ENCODE results near the gene AJM1.
A peak's percentile ranks its signal among the peaks of the same experiment; 100 is the strongest.
"Not testable (repeated sequence)": the region's sequence is repeated elsewhere in the genome, so short reads cannot be mapped to it uniquely, and the experiment has no call there.

AJM1 gene

GRCh38 chr9:136842380-136842948 is at the start of gene AJM1:
TSS of gene AJM1 (plus strand) at chr9:136842478. CDS start at chr9:136844415, 1,937 bp downstream.
- peak; percentile 88 for DNase-seq

- DNase-seq: no peak
Measured at GRCh38 chr9:136793086-136793946, 49.0 kb upstream of the AJM1 start.

GRCh38 chr9:136794281-136794999 is 47.8 kb upstream of the AJM1 start:
- DNase-seq: no peak

DNA sequence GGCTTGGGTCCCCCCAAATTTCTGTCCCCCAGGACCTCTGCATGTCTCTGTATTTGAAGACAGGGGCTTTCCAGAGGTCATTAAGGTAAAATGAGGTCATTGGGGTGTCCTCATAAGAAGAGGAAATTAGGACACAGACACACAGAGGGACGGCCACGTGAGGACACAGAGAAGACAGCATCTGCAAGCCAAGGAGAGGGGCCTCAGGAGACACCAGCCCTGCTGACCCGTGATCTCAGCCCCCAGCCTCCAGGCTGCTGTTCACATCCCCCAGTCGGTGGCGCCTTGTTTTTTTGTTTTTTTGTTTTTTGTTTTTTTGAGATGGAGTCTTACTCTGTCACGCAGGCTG is 47.3 kb upstream of the AJM1 start:
- DNase-seq: no peak

GRCh38 chr9:136796238-136796774 is 46.0 kb upstream of the AJM1 start, which contains the start of gene CCDC183:
TSS of gene CCDC183 (plus strand) at chr9:136796338. CDS start at chr9:136796398, 60 bp downstream.
- DNase-seq: no peak

DNA sequence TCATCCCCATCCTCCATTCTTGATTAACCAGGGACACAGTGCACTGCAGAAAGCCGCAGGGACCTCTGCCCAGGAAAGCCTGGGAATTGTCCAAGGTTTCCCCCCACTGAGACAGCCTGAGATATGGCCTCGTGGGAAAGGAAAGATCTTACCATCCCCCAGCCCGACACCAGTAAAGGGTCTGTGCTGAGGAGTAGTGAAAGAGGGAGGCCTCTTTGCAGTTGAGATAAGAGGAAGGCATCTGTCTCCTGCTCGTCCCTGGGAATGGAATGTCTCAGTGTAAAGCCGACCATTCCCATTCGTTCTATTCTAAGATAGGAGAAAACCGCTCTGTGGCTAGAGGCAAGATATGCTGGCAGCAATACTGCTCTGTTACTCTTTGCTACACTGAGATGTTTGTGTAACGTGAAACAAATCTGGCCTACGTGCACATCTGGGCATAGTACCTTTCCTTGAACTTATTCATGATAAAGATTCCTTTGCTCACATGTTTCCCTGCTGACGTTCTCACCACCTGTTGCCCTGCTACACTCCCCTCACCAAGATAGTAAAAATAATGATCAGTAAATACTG is 45.4 kb upstream of the AJM1 start:
- DNase-seq: not testable (repeated sequence)

- no peak for DNase-seq
Measured at GRCh38 chr9:136798708-136799078, 43.6 kb upstream of the AJM1 start.

- no peak for DNase-seq
Measured at GRCh38 chr9:136799079-136799853, 43.0 kb upstream of the AJM1 start.

GRCh38 chr9:136799854-136800657 is 42.2 kb upstream of the AJM1 start:
- DNase-seq: peak; percentile 67

- DNase-seq: no peak
Measured at GRCh38 chr9:136802321-136802720, 40.0 kb upstream of the AJM1 start.

DNA sequence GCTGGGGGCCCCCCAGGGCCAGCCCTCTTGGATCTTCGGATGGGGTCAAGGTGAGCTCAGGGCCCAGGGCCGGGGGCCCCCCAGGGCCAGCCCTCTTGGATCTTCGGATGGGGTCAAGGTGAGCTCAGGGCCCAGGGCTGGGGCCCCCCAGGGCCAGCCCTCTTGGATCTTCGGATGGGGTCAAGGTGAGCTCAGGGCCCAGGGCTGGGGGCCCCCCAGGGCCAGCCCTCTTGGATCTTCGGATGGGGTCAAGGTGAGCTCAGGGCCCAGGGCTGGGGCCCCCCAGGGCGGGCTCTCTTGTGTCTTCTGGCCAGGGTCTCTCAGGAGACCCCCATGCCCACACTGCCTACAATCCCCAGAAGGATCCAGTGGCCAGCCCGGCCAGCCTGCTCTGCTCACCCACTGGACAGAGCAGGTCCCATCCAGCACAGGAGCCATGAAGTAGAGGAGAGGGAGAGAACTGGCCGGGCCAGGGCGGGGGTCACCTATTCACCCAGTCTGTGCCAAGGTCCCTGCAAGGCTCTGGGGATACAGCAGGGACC is 39.2 kb upstream of the AJM1 start:
- DNase-seq: not testable (repeated sequence)

- DNase-seq: no peak
Measured at GRCh38 chr9:136803551-136804508, 38.4 kb upstream of the AJM1 start.

- DNase-seq: no peak
Measured at GRCh38 chr9:136804509-136805206, 37.6 kb upstream of the AJM1 start.

DNA sequence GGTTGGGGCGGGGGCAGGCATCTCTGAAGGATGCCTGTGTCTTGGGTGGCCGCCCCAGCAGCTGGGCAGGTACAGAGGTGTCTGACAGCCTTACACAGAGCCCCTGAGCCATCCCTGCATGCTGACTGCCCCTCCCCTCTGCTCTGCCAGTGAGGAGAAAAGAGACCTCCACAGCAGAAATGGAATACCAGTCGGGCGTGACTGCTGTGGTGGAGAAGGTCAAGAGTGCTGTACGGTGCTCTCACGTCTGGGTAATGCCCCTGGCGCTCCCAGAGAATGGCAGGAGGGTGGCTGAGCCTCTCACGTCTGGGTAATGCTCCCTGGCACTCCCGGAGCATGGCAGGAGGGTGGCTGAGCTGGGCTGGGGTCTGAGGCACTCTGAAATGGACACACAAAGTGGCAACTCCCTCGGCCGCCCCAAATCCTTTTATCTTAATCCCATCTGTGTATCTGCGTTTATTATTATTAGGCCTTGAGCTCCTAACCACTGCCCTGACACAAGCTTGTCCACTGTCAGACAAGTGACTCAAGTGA is 37.0 kb upstream of the AJM1 start:
- DNase-seq: no peak

DNA sequence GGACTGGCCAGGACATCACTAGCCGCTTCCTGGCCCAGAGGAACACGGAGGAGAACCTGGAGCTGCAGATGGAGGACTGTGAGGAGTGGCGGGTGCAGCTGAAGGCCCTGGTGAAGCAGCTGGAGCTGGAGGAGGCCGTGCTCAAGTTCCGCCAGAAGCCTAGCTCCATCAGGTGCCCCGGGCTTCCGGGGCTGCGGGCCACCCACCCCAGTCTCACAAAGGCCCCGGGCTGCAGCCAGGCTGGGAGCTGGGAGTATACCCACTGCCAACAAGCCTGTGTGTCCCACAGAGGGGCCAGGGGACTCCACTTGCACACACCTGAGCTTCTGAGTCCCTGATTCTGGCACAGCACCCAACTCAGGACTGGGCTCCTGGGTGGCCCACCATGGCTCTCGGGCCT is 36.2 kb upstream of the AJM1 start:
- DNase-seq: no peak

DNA sequence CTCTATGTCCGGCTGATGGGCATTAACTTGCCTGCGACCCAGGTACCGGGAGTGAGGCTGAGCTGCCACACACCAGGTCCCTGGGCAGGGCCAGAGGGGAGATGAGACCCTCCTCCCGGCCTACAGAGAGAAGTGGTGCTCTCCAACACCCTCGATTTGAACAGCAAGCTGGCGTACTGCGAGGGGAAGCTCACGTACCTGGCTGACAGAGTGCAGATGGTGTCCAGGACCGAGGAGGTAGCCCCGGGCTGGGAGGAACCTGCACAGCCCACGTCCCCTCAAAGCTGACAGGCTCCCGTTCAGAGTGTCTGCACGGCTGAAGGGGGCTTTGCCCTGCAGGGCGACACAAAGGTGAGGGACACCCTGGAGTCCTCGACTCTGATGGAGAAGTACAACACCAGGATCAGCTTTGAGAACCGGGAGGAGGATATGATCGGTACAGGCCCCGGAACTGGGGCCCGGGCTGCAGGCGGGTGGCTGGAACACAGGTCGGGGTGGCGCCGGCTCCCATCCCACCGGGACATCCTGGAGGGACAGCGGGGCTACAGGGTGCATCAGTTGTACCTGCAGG is 35.6 kb upstream of the AJM1 start:
- no peak for DNase-seq

DNA sequence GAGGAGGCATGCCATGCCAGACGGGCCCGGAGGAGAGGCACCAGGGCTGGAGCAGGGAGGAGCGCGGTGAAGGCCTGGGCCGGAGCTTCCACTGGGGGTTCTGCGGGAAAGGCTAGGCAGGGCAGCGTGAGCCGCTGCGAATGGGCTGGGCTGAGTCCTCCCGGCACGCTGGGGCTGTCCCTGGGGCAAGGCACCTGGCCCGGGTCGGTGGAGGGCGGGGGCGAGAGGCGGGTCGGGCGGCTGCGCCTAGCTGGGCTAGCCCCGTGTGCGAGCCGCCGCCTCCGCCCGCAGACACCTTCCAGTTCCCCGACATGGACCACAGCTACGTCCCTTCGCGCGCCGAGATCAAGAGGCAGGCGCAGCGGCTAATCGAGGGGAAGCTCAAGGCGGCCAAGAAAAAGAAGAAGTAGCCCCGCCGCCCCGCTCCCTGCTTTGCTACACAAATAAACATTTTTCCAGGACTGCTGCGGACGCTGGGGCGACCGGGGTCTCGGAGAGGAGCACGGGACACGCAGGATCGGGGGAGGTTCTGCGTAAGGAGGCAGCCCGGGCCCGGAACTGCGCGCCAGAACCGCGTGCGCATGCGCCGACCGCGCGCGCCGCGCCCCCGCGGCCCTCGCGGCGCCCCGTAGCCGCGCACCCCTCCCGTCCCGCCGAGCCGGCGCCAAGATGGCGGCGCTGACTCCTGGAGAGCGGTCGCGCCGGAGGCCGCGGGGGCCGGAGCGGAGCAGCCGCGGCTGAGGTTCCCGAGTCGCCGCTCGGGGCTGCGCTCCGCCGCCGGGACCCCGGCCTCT is 34.8 kb upstream of the AJM1 start, which contains the start of gene RABL6:
Gene RABL6, plus strand, starts transcription at position 668 of the 794 bp plus-strand sequence. CDS start 249 bp downstream, outside the sequence.
- DNase-seq: peak; percentile 91

Measured in right forelimb (tissue), 1 donor.